Glomerular endothelial cell (primary cell): ENCODE measurements around the gene TMEM218. TPM values are rescaled to one million over a fixed set of nuclear protein-coding genes. Genes with fewer than 3 reads are reported as not detected.
"Not testable (repeated sequence)": the region's sequence is repeated elsewhere in the genome, so short reads cannot be mapped to it uniquely, and the experiment has no call there.

Experiments
- DNase-seq: peaks from one replicate; pipeline ENCODE4 v3.0.0-alpha.2; 2011; ENCODE audit warnings: low read depth, low spot score; ENCODE audit errors: extremely low read depth
- total RNA-seq: library from RNA; depleted of rRNA; stranded (reverse); fragments of >200 nt; gene quantifications from 2 replicates; pipeline ENCODE4 v1.2.3, GENCODE V29; 2015

TMEM218 gene
- total RNA-seq, 1 donor from 2014 or later = 22.5 TPM

- DNase-seq = no peak
These were observed 49.1 kb downstream of the TMEM218 start for GRCh38 chr11:125062218-125062930.

GRCh38 chr11:125061281-125061680 lies 50.1 kb downstream of the TMEM218 start:
- no peak for DNase-seq

- no peak for DNase-seq
These were observed 53.8 kb downstream of the TMEM218 start for GRCh38 chr11:125057693-125058016.

- DNase-seq = no peak
These were observed 54.3 kb downstream of the TMEM218 start for GRCh38 chr11:125056931-125057692.

- not testable (repeated sequence) for DNase-seq
These were observed 55.3 kb downstream of the TMEM218 start for GRCh38 chr11:125056111-125056510.

- DNase-seq = no peak
These were observed 56.2 kb downstream of the TMEM218 start for GRCh38 chr11:125055107-125055715.

- DNase-seq = no peak
These were observed 58.3 kb downstream of the TMEM218 start for GRCh38 chr11:125053167-125053566.

- DNase-seq = no peak
These were observed 59.4 kb downstream of the TMEM218 start for GRCh38 chr11:125052047-125052446.

- DNase-seq = no peak
These were observed 62.1 kb downstream of the TMEM218 start for GRCh38 chr11:125049164-125049792.

Other genes with a start within 250 kb of the TMEM218 start
- 9.7 and 11.2 TPM in 2 replicates for gene ROBO3, start 246.2 kb downstream of the TMEM218 start, total RNA-seq
- gene ROBO4, start 213.8 kb downstream of the TMEM218 start, total RNA-seq = 605 and 785 TPM in 2 replicates
- gene HEPN1, start 192.4 kb downstream of the TMEM218 start, total RNA-seq = 0.18 TPM in 1 of 2 replicates, not detected in the other
- not detected in 2 replicates for gene HEPACAM, start 175.6 kb downstream of the TMEM218 start, total RNA-seq
- 2.0 and 2.5 TPM in 2 replicates for gene CCDC15, start 157.4 kb downstream of the TMEM218 start, total RNA-seq
- gene SLC37A2, start 48.3 kb downstream of the TMEM218 start, total RNA-seq = 0.70 and 6.9 TPM in 2 replicates
- 0.29 and 0.76 TPM in 2 replicates for gene PKNOX2, start 53.1 kb upstream of the TMEM218 start, total RNA-seq